HG03378 (cell line): ENCODE data around the gene MTRF1.

Experiments
- ATAC-seq: cut with Tn5 transposase; IDR thresholded peaks from one replicate; pipeline ENCODE4 v1.9.1; 2021; ENCODE audit warnings: mild to moderate bottlenecking, moderate library complexity; ENCODE audit not compliant: unreplicated experiment

Gene MTRF1, protein sequence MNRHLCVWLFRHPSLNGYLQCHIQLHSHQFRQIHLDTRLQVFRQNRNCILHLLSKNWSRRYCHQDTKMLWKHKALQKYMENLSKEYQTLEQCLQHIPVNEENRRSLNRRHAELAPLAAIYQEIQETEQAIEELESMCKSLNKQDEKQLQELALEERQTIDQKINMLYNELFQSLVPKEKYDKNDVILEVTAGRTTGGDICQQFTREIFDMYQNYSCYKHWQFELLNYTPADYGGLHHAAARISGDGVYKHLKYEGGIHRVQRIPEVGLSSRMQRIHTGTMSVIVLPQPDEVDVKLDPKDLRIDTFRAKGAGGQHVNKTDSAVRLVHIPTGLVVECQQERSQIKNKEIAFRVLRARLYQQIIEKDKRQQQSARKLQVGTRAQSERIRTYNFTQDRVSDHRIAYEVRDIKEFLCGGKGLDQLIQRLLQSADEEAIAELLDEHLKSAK

DNA sequence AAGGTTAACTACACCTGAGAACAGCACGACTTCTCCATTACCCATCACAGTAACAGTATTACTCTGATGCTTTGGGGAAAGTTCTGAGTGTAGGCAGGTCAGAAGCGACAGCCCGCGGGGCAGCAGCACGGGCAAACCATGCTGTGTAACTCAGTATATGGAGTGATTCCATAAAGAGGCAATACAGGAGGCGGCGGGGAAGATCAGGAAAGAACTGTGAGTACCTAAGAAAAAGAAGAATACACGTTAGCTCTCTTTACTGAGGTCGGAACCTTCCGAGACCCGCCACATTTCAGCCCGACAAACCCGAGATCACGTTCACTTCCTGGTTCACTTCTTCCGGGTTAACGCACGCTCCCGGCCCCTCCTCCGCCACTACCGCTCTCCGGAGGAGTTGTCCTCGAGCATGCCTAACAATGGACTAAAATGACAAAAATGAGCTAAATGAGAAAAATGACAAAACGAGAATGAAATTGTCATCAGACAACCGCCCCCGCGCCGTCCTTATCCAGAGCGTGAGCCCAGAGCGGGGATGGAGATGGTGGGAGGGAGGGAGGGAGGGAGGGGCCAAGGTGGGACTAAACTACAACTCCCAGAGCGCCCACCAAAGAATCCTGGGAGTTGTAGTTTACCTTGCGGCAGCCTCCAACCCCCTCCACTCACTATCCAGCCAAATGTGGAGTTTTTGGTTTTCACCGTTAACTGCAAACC lies at the start of gene MTRF1:
MTRF1 (minus strand) TSS at position 316 of the 711 bp plus-strand sequence. CDS start 2,669 bp downstream, outside the sequence.
- ATAC-seq: peak; percentile 89

DNA sequence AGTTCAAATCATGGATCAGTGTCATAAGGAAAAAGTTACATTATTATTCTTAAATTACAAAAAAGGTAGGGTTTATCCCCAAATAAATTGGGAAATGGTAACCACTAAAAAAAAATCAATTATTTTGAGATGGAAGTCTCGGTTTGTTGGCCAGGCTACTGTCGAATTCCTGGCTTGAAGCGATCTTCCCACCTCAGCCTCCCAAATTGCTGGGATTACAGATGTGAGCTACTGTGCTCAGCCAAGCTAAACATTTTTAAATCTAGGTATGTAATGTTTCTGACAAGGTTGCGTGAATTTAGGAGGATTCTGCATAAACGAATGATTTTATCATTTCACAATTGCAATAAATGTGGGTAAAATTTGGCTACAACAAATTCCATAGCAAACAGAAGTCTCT lies 49.7 kb upstream of the MTRF1 start:
- ATAC-seq: no peak

DNA sequence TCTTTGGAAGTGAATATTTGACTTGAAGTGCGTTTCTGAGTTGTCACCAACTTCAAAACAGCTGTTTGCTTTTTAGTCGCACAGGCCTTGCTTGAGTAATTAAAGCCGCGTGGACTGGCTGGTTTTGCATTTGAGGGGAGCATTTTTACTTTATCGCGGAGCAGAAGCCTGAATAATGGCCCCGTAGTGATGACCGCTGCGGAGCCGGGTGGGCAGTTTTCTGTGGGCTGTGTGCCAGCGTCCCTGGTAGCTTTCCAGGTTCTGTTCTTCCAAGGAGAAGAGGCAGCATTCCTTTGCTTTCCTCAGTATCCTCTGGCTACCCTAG lies 48.8 kb upstream of the MTRF1 start:
- peak; percentile 30 for ATAC-seq

DNA sequence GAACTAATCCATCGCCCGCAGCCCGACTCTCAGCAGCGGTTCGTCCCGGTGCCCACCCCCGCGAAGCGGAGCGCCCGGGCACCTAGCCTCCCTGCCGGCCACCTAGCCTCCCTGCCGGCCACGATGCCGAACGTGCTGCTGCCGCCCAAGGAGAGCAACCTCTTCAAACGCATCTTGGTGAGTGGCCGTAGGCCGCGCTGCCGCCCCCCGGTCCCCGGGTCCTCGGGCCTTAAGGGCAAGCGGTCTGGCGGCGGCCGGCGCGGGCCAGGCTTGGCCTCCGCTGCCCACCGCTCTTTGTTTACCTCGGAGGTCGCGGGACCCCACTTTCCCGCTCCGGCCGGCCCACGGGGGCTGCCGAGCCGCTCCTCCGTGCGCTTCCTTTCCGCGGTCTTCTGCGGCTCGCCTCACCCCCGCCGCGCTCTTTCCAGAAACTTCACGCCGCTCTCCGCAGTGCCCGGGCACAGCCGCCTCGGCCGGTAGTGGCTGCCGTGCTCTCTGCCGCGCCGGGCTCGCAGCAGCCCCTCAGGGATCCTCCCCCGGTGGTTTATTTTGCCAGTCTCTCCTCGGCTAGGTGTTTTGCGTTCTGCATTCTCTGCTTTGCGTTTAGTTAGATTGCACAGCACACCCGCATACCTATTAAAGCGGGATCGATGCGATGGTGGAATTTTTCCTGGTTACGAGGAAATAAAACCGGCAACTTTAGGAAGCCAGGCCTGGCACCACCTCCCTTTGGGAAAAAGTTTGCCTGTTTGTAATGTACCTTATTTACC lies 48.2 kb upstream of the MTRF1 start:
- peak; percentile 33 for ATAC-seq

DNA sequence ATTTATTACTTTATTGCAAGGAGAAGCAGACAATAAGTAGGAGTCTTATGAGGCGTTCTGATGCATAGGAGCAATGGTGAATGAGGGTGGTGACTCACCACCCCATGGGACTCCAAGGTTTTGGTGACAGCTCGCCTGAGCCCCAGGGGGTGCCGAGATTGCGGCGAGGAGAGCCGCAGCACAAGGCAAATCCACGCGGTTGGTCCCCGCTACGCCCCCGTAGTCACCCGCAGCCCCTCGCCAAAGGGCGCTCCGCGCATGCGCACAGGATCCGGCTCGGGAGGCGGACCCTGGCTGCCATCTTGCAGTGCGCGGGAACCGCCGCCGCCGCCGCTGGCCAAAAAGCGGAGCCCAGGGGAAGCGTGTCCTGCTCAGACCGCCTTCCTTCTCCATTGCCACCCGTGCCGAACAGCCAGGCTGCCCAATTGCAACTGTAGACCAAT lies 47.6 kb upstream of the MTRF1 start, which contains the start of gene NAA16:
NAA16 (plus strand) TSS at position 305 of the 443 bp plus-strand sequence. CDS start 262 bp downstream, outside the sequence.
- peak; percentile 61 for ATAC-seq

DNA sequence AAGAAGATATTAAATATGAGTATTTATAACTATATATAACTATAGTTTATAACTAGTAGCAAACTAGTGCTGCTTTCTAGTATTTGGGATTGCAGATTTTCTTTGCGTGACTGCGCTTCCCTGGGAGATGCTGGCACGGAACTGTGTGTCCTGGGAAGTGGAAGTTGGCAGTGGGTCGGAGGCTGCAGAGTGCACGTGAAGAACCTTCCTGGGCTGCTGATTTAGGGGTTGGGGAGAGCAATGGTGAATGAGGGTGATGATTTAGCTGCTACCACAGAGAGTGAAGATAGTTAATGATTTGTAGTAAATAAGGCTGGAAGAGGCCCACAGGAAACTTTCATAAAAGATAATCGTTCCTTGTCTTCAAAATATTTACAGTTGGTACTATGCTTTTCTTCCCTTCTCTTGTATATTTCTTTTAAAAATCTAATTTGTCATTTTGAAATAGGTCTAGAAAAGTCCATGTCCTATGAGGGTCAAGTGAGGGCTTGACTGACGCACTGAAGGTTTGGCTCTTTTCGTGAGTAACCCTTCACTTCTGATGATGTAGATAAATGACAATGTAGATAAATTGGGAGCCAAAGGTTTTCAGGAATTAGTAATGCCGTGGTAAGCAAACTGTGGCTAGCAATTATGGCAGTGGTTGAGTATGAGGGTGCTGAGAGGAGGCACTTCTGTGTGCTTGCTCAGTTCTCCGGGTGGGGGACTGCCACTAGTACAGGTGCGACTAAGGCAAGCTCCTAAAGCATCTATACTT lies 44.7 kb upstream of the MTRF1 start:
- ATAC-seq: no peak

DNA sequence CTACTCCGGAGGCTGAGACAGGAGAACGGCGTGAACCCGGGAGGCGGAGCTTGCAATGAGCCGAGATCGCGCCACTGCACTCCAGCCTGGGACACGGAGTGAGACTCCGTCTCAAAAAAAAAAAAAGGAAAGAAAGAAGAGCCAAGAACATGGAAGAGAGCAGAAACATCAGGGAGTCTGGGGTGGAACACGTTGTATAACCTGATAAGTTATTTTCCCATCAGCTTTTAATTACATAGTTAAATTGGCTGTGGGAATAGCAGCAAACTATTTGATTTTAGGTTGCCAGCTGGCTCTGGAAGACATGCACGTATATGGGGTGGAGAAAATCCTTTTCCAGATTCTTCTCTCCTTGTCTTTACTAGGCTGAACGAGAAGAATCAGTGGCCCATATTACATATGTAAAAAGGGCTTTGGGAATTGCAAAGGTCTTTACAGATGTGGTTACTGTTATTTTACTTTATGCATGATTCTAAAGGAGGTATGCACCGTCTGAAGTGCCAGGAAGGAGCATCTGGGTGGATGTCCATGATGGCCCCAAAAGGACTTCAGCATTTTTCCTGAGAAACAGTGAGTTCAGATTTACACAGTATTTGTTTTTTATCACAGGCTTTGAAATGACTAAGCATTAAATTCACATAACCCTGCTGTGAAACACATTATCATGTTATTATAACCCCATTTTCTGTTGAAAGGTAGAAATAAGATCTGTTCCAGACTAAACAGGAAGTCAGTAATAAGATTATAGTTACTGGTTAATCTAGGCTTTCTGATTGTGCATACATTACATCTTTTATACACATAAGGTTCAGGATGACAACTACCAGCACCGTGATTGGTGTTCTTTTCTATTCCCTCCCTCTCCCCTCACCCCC lies 43.1 kb upstream of the MTRF1 start:
- ATAC-seq: no peak

DNA sequence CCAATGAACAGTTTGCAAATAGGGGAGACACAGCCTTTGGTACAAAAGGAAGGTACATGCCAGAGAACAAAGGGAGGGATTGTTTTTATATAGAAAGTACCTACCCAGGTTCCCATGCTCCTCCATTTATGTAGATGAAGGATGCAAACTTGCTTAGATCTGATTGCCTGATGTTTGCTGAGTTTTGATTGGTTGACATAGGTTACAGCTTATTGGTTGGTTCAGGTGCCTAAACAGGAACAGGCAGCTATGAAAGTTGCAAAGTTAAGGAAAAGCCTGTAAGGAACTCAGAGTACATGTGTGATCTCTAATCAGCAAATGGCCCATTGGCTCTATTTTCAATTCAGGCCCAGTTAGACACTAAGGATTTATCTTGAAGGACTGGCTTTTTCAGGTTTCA lies 41.2 kb upstream of the MTRF1 start:
- no peak for ATAC-seq

DNA sequence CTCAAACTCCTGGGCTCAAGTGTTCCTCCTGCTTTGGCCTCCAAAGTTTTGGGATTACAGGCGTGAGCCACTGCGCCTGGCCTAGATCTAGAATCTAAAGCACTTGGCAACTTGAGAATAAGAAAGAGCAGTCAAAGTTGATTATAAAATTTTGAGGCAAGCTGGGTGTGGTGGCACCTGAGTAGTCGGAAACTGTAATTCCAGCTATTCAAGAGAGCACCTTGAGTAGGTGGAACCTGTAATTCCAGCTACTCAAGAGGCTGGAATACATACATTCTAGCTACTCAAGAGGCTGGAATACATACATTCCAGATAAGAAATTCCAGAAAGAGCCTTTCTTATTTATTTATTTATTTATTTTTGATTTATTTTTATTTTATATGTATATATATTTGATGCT lies 39.4 kb upstream of the MTRF1 start:
- no peak for ATAC-seq

DNA sequence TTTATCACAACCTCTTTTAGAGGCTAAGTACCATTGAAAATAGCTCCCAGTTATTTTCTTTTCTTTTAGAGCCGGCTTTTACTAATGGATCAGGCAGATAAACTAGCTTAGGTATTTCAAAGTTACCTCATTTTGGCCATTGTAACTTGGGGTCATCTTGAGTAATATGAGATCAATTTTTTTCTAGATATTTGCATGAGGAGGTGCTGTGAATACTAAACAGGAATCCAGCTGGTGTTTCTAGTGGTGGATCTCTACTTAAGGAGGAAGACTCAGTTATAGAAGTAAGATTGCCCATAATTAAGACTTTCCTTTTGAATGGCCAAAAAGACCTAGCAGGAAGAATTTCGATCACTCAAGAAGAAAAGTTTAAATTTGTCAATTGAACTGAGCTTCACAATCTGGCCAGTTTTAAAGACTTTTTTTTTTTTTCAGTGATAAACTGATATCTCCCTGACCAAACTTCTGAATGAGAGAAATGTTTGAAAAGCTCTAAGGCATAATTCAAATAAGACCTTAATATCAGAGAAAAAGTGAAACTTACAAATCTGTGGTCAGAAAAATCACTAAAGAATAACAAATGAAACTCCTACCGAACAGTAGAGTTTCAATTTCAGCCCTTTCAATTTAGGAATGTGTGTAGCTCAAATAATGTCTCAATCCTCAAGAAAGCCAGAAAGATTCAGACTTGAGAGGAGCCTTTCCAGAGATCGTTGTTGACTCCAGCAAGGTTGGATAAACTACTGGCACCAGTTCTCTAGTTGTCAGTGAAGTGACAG lies 36.1 kb upstream of the MTRF1 start:
- no peak for ATAC-seq

DNA sequence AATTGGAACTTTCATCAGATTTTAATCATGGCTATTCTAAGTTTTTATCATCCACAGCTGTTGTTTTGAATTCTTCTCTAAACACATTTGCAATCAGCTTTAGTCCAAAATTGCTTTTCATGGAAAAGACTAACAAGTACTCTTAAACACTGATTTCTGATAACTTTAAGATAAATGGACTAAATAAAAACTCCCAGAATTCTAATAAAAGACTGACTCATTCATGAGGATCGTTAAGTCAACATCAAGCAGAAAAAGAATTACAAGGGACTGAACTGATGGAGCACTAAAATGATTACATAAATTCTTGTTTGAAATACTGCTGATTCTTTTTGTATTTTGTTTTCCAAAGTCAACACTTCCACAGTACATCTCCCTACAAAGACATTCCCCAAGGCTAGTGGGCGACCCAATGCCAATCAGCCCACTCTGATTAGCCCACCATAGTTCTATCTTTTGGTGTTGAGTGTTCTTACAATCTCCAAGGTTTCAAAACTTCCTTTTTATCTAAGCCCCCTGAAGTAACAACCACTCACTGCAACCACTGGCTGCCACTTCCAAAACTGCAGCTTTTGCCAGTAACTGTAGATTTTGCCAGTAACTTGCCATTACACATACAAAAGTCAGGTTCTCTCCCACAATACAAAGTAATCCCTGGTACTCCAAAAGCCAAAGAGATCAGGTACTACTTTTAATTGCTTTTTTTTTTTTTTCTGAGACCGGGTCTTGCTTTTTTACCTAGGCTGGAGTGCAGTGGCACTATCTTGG lies 33.7 kb upstream of the MTRF1 start:
- ATAC-seq: no peak

DNA sequence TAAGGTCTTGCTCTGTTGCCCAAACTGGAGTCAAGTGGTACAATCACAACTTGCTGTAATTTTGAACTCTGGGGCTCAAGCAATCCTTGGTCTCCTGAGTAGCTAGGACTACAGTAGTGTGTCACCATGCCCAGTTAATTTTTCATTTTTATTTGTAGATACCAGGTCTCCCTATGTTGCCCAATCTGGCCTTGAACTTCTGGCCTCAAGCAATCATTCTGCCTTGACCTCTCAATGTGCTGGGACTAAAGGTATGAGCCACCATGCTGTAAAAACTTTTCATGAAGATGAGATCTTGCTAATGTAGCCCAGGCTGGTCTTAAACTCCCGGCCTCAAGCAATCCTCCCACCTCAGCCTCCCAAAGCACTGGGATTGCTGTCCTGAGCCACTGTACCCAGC lies 32.6 kb upstream of the MTRF1 start:
- no peak for ATAC-seq

DNA sequence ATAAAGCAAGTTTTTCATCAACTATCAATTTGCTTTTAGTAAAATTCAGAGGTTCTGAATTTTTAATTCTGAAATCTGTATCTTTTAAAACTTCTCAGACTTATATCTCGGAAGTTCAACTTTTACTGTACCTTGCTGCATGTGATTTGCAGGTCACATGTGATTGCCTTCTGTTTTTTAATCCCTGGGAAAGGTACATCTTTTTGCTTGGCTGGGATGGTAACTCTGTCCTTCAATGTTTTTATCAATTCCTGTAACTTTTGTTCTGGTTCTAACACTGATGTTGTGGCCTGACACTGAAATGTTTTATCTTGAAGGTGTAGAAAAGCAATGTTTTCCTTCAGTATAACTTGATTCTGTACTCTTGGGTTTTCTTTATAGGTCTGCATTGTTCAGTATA lies 31.5 kb upstream of the MTRF1 start:
- ATAC-seq: no peak

DNA sequence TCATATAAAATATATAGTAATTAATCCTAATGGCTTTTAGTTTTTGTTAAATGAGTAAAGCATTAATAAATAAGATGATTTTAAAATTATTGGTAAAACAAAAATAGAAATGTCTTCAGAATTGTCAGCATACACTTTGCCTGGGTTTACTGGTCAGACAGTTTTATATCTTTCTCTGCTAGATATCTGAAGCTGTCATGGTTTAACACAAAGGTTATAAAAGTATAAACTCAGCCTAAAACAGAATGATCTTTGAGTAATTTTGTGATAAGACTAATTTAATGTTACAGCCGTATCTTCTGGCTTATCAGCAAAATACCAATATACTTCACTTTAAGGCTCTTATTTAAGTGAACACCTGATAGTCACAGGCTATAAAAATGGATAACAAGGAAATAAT lies 29.9 kb upstream of the MTRF1 start:
- no peak for ATAC-seq

DNA sequence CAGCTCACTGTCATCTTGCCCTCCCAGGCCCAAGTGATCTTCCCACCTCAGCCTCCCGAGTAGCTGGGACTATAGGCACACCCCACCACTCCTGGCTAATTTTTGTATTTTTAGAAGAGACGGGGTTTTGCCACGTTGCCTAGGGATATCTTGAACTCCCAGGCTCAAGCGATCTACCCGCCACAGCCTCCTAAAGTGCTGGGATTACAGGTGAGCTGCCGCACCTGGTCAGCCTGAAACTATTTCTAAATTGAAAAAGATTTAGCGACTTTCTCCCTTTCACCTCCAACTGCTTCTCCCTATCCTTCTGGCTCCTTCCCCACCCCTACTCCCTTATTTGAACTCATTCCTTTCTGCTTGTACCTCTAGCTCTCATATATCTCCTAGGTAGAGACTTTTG lies 27.9 kb upstream of the MTRF1 start:
- no peak for ATAC-seq

DNA sequence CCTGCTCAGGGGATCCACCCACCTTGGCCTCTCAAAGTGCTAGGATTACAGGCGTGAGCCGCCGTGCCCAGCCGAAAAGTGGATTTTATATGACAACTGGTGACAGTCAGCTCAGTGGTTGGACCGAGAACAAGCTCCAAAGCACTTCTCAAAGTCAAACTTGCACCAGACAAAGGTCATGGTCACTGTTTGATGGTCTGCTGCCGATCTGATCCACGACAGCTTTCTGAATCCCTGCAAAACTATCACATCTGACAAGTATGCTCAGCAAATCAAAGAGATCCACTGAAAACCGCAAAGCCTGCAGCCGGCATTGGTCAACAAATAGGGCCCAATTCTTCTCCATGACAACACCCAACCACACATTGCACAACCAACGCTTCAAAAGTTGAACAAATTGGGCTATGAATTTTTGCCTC lies 26.1 kb upstream of the MTRF1 start:
- no peak for ATAC-seq

DNA sequence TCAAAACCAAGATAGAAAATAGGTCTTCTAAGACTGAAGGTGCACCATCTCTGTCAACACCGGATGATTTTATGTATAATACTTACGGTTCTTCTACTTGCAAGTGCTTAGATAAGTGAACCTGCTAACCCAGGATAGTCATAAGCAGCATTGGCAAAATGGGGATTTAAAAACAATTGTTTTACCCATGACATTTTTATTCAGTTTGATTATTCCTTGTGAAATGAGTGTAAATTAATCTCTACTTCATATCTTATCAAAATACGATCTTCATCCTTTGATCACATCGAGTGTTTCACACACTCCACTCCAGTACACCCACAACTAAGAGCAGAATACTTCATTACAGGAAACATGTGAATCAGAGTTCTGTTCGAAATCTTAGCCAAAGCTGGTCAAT lies 23.0 kb upstream of the MTRF1 start:
- ATAC-seq: no peak
